HG03457 (cell line): Measurements from ENCODE around the gene MCOLN1.

Source experiments
- ATAC-seq: cut with Tn5 transposase; IDR thresholded peaks from one replicate; pipeline ENCODE4 v1.9.1; 2021; ENCODE audit warnings: moderate number of reproducible peaks; ENCODE audit not compliant: unreplicated experiment

MCOLN1 gene

DNA sequence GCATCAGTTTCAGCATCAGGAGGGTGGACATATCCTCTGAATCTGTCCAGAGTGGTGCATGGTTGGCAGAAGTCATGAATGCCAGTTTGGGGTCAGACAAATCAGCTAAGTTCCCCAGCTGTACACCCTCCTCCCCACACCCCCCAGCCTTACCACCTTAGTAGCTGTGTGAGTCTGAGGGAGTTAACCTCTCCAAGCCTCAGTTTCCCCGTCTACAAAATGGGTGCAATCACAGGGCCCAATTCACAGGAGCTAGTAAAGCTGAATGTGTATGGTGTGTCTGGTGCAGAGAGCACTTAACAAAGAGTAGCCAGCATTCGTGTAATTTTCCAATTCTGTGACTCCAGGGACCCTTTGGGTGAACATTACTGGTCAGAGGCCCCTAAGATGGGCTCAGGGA lies 19.9 kb upstream of the MCOLN1 start:
- ATAC-seq, result no peak

DNA sequence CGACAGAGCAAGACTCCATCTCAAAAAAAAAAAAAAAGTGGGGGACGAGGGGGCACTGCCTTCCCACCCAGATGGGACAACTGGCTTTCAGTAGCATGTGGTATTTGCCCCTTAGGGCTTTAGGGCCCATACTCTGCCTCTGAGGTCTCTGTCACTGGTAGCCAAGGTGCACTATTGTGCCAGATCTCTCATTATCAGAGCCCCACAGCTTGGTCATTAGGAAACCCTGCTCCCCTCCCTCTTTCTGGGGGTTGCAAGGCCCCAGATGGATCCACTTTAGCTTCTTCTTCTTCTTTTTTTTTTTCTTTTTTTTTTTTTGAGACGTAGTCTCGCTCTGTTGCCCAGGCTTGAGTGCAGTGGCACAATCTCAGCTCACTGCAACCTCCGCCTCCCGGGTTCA lies 17.7 kb upstream of the MCOLN1 start:
- ATAC-seq, result no peak

DNA sequence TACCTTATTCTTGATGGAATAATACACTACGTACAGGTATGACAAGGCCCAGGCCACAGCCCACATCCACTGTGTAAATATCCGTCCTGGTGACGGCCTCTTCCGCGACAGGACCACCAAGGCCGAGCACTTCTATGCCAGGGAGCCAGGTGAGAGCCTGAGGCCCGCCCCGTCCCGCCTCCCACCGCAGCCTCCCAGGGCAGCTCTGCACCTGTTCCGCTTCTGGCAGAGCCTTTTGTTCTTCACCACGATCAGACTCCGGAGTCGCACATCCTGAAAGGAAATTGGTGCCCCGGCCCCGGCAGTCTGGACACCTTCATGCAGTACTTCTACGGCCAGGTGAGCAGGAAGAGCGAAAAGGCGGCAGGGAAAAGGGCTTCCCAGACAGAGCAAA lies 17.1 kb upstream of the MCOLN1 start:
- no peak for ATAC-seq

DNA sequence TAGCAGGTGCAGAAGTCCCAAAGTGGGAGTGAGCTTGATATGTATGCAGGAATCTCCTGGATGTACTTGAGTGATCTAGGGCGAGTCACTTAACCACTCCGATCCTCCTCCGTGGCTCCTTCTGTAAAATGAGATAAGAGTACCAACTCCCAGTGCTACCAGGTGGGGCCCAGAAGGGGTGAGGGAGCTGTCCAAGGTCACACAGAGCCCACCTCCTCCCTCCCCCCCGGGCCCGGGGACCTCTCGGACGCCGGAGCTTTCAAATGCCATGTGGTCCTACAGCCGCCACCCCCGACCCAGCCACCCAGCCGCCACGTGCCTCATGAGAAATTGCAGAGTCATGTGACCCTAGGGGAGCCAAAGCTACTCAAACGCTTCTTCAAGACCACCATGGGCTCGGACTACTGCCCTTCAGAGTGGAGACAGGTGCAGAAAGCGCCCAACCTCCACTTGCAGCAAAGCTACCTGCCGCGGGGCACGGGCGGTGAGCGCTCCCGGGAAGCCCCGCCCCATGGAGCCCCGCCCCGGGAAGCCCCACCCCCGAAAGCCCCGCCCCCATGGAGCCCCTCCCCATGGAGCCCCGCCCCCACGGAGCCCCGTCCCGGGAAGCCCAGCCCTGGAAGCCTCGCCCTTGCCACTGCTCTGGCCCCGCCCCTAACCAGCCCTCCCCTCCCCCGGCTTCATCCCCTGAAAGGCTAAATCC lies 16.6 kb upstream of the MCOLN1 start:
- ATAC-seq, result no peak

DNA sequence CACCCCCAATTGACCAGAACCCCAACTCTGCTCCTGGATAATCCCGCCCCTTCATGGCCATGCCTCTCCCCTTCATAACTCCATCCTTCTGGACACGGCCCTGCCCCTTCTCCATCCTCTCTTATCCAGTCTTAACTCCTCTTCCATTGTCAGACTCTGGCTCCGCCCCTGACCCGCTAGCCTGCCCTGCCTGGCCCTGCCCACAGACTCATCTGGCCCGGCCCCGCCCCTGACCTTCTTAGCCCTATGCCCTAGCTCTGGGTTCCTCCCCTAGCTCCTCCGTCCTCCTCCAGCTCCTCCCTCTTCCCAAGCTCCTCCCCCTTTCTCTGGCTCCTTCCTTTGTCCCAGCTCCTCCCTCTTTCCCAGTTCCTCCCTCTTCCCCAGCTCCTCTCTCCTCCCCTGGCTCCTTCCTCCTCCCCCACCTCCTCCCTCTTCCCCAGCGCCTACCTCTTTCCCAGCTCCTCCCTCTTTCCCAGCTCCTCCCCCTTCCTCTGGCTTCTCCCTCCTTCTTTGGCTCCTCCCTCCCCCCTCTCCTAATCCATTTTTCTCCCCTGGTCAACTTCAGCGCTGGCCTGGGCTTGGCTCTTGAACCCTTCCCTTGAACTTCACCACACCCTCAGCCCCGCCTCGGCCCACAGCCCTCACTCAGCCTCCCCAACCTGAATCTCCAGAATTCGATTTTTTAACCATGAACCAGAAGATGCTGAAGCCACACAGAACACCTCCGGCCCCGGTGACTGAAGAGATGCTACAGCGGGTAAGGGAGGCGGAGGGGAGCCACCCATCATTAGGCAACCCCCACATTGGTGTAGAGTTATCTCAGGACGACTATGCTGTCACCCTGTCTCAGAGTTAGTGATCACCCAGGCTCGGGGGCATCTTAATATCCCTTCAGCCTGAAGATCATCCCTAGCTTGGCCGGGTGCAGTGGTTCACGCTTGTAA lies 15.8 kb upstream of the MCOLN1 start:
- ATAC-seq, result no peak

DNA sequence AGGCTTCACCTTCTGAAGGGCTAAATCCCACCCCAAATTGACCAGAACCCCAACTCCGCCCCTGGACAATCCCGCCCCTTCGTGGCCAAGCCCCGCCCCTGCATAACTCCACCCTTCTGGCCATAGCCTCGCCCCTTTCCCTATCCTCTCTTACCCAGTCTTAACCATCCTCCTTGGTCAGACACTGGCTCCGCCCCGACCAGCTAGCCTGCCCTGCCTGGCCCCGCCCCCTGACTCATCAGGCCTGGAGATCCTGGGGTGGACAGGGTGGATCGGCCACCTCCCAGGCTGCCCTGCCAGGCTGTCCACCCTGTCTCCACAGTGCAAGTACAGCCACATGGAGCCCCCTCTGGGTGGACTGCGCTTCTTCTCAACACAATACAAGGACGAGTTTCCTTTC lies 14.5 kb upstream of the MCOLN1 start:
- no peak for ATAC-seq

DNA sequence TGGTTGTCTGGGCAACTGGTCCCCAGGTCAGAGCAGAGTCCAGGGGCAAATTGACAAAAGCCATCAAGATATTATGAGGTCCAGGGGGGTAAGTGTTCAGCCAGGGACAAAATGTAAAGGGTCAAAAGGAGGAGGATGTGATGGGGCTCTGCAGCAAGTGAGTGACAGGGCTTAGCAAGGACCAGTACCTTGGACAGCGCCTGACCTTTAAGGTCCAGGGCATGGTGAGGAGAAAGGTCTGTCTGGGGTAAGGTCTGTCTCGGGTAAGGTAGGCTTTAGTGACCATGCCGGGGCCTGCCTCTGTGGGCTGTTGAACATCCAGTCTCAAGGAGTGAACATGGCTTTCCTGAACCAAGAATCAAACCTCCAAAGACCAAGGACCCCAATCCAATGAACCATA lies 12.8 kb upstream of the MCOLN1 start:
- ATAC-seq, result no peak

DNA sequence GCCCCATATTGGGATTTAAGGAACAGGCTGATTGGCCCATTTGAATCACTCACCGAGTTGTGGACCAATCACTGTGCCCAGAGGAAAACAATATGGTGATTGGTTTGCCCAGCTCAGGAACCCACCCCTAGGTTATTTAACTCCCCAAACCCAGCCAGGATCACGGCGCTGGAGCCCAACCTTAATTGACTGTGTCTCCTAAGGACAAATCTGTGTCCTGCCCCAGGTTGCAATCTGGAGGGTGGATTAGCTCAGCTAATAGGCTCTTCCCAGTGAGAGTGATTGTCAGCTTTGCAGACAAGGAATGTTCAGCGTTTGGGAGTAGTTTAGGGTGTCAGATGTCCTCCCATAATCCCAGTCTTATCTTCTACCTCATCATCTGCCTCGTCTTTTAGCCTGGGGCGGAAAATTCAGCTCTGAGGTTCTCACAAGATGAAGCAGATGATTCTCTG lies 10.0 kb upstream of the MCOLN1 start:
- no peak for ATAC-seq

DNA sequence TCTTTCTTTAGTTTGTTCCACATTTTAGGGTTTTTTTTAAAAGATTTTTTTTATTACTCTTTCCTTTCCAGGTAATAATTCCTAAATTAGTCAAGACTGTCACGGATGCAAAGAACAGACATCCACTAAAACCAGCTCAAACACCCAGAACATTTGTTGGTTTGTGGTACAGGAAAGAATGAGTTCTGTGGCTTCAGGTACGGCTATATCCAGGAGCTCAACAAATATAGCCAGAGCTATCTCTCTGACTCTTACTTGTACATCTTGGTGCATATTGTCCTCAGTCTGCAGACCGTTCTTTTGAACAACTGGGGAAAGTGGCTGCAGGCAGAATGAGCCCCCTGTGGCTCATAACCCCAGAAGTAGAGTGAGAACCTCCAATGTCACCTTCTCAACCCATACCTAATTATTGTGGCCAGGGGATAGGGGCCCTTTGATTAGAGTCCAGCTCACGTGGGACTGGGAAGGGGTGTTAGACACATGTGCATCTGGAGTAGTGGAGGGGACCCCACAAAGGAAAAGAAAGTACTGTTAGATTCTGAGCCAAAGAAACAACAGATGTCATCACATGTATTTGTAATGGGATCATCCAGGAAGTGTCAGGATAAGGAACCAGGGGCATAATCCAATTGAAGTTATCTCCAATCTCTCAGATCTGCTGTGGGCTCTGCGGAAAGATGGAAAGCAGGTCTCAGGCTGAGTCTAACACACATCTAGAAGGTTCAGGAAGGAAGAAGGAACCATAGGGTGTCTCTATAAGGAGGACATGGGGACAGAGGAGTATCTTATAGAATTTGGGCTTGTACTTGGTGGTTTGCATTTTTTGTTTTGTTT lies 8.4 kb upstream of the MCOLN1 start:
- no peak for ATAC-seq

DNA sequence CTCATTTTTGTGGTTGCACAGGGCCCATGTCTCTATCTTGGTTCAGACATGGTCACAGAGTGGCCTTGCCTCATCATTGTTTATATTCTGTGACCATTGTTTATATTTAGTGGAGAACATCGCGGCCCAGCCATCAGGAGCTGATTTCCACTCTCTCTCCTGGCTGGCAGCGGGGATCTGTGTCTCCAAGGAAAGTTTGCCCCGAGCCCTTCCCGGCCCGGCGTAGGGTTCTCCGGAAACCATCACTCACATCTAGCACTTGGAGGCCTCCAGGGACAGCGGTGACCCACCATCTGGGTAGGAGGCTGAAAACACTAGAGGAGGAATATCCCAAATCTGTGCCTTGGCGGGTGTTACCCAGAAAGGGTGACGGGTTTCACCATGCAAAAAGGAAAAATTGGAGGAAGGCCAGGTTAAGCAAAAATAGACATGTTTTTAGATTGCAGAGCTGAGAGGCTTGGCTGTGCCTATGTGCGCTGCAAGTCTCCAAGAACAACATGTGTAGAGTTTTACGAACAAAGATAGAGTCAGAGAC lies 7.2 kb upstream of the MCOLN1 start:
- ATAC-seq, result no peak

DNA sequence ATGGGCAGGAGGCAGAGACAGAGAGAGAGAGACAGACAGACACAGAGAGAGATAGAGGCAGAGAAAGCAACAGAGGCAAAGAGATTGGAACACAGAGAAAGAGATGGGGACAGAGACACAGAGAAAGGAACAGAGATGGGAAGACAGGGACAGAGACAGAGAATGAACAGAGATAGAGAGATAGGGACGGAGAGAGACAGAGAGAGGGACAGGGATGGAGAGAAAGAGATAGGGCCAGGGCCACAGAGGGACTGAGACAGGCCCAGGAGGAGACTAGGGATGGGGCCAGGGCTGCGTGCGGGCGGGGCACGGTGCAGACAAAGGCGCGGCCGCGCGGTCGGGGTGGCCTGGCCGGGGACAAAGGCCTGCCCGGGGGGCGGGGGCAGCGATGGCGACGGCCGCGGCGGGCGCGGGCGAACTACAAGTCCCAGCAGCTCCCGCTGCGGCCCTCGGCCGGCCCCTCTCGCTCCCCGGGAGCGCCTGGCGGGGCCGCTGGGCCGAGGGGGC lies 6.7 kb upstream of the MCOLN1 start, which contains the start of gene ZNF358:
ZNF358 (plus strand) TSS at position 459 of the 507 bp plus-strand sequence. CDS start 3,140 bp downstream, outside the sequence.
- no peak for ATAC-seq

DNA sequence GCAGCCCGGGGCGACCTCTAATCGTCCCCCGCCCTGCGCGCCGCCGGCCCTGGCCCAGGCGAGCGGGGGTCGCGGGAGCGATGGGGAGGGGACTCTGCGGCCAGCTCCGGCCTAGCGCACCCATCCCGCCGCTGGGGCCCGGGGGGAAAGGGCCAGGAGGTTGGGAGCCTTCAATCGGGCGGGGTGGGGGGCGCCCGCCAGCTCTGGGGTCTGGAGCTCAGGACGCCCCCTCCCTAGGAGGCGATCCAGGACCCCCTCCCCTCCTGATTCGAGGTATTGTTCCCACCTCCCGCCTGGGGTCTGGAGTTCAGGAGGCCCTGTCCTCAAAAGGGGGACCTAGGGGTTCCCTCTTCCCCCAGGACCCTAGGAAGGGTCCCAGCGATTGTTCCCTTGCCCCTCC lies 6.1 kb upstream of the MCOLN1 start:
- no peak for ATAC-seq

DNA sequence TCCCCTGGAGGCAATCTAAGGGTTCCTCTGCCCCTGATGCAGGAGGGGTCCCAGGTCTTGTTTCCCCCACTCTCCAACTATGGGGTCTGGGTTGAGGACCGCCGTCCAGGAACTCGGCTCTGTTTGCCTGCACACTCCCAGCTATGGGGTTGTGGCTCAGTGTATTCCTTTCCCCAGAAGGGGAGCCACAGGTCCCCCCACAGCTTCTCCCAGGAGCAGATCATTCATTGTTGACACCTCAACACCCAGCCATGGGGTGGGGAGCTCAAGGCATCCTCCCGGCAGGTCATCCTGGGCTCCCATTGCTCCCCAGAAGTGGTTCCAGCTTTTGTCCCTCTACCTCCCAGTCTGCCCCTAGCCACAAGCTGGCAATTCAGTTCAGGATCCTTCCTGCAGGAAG lies 5.5 kb upstream of the MCOLN1 start:
- ATAC-seq, result no peak

DNA sequence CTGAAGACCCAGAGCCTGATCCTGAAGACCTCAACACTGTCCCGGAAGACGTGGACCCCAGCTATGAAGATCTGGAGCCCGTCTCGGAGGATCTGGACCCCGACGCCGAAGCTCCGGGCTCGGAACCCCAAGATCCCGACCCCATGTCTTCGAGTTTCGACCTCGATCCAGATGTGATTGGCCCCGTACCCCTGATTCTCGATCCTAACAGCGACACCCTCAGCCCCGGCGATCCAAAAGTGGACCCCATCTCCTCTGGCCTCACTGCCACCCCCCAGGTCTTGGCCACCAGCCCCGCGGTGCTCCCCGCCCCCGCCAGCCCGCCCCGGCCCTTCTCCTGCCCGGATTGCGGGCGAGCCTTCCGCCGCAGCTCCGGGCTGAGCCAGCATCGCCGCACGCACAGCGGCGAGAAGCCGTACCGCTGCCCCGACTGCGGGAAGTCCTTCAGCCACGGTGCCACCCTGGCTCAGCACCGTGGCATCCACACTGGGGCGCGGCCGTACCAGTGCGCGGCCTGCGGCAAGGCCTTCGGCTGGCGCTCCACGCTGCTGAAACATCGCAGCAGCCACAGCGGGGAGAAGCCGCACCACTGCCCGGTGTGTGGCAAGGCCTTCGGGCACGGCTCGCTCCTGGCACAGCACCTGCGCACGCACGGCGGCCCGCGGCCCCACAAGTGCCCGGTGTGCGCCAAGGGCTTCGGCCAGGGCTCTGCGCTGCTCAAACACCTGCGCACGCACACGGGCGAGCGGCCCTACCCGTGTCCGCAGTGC lies 2.9 kb upstream of the MCOLN1 start:
- no peak for ATAC-seq

DNA sequence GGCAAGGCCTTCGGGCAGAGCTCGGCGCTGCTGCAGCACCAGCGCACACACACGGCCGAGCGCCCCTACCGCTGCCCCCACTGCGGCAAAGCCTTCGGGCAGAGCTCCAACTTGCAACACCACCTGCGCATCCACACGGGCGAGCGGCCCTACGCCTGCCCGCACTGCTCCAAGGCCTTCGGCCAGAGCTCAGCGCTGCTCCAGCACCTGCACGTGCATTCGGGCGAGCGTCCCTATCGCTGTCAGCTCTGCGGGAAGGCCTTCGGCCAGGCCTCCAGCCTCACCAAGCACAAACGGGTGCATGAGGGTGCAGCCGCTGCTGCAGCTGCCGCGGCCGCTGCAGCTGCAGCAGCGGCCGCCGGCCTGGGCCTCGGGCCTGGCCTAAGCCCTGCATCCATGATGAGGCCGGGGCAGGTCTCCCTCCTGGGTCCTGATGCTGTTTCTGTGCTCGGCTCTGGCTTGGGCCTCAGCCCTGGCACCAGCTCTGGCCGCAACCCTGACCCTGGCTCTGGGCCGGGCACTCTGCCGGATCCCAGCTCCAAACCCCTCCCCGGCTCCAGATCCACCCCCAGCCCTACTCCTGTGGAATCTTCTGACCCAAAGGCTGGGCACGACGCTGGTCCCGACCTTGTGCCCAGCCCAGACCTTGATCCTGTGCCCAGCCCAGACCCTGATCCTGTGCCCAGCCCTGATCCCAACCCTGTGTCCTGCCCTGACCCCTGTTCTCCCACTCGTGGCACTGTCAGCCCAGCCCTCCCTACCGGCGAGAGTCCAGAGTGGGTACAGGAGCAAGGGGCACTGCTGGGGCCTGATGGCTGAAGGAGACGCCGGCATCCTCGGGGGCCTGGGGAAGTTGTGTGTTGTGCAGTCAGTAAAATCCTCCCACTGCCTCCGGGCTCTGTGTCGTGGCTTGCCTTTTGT lies 2.0 kb upstream of the MCOLN1 start:
- ATAC-seq, result no peak

DNA sequence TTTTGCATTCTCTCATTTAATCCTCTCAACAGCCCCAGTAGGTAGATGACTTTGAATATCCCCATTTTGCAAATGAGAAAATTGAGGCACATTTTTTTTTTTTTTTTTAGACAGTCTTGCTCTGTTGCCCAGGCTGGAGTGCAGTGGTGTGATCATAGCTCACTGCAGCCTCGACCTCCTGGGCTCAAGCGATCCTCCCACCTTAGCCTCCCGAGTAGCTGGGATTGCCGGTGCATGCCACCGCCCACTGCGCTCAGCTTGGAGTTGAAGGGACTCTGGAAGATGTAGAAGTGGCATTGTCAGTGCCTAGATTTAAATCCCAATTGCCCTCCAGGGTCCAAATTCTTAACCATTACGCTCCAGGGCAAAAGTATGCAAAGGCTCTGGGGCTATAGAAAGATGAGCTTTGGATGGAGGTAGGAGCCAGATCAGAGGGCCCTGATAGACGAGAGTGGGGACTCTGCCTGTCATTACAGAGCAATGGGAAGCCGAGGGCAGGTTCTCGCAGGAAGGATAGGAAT lies 813 bp upstream of the MCOLN1 start:
- ATAC-seq, result no peak

DNA sequence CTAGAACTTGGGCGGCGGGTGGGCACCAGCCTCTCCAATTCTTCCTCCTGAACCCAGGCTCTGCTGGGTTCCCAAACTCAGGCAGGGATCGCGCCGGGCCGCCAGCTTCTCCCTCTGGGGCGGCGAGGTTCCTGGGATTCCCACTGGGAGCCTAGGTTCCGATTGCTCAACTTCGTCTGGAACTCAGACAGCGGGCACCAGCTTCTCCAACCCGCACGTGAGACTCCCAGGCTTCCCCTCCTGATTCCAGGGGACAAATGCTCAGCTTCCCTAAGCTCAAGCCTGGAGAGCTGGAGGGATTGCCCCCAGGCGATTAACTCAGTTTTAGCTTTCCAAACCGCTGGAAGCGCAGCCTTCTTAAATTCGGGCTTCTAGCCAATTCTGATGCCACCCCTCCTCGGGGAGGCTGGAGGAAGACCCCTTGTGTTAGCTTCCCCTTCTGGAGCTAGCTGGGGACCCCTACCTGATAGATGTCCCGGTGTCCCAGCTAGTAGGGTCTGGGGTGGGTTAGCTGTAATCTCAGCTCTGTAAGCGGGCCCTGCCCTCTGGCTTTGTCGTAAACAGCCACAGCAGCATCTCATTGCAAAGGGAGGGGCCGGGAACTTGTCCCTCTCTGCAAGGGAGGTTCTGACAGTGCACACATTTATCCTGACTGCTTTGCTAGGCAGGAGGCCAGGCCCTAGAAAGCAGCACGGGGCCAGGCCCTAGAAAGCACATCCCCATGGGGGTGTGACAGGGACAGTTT lies 671 bp downstream of the MCOLN1 start:
- no peak for ATAC-seq

DNA sequence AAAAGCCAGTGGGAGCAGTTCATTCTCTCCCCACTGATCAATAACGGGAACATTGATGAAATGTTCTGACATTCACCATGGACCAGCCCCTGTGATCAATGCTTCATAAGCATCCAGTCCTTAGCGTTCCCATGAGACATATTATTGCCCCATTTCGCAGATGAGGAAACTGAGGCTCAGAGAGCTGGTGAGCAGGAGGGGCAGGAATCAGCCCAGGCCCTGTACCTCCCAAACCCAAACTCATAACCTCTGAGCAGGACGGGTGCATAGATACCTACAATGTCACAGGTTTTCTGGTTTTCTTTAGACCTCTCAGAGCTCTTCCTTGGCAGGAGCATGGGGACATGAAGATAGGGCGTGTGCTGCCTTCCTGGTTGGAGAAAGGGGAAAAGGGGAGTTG lies 2.1 kb downstream of the MCOLN1 start:
- no peak for ATAC-seq
